Amniotic stem cell (primary cell): ENCODE measurements around the gene GYG1.
A peak's percentile ranks its signal among the peaks of the same experiment; 100 is the strongest.

Source experiments
- DNase-seq: peaks from one replicate; lab custom pipeline; 2025; lab: John Stamatoyannopoulos, UW

GYG1 gene

GRCh38 chr3:148991219-148992026, at the start of gene GYG1:
Gene GYG1 (plus strand): TSS chr3:148991540. CDS start chr3:148991641, 101 bp downstream.
- peak; percentile 69 for DNase-seq

- DNase-seq = peak; percentile 83
Measured at GRCh38 chr3:148943506-148944205, 47.7 kb upstream of the GYG1 start.

GRCh38 chr3:148945116-148945515, 46.2 kb upstream of the GYG1 start:
- no peak for DNase-seq

- DNase-seq = no peak
Measured at GRCh38 chr3:148948913-148949657, 42.3 kb upstream of the GYG1 start.

- no peak for DNase-seq
Measured at GRCh38 chr3:148950806-148951205, 40.5 kb upstream of the GYG1 start.

GRCh38 chr3:148951599-148952361, 39.6 kb upstream of the GYG1 start:
- no peak for DNase-seq

GRCh38 chr3:148953094-148953493, 38.2 kb upstream of the GYG1 start:
- DNase-seq = no peak

GRCh38 chr3:148954981-148955380, 36.4 kb upstream of the GYG1 start:
- DNase-seq = no peak

GRCh38 chr3:148955544-148956346, 35.6 kb upstream of the GYG1 start:
- peak; percentile 72 for DNase-seq

GRCh38 chr3:148957586-148957985, 33.8 kb upstream of the GYG1 start:
- no peak for DNase-seq

- no peak for DNase-seq
Measured at GRCh38 chr3:148958696-148959095, 32.6 kb upstream of the GYG1 start.

- peak; percentile 64 for DNase-seq
Measured at GRCh38 chr3:148962513-148962912, 28.8 kb upstream of the GYG1 start.

GRCh38 chr3:148964809-148965208, 26.5 kb upstream of the GYG1 start:
- no peak for DNase-seq

- no peak for DNase-seq
Measured at GRCh38 chr3:148968321-148968720, 23.0 kb upstream of the GYG1 start.

GRCh38 chr3:148970271-148970670, 21.1 kb upstream of the GYG1 start:
- DNase-seq = no peak

- DNase-seq = no peak
Measured at GRCh38 chr3:148971401-148972163, 19.8 kb upstream of the GYG1 start.

- DNase-seq = no peak
Measured at GRCh38 chr3:148974726-148975125, 16.6 kb upstream of the GYG1 start.

GRCh38 chr3:148975248-148975647, 16.1 kb upstream of the GYG1 start:
- DNase-seq = no peak

GRCh38 chr3:148975696-148976095, 15.6 kb upstream of the GYG1 start:
- DNase-seq = no peak

- DNase-seq = no peak
Measured at GRCh38 chr3:148981273-148981672, 10.1 kb upstream of the GYG1 start.
